Glutamatergic neuron (in vitro differentiated cells): Measurements from ENCODE around the gene CSGALNACT2. TPM values are rescaled to one million over a fixed set of nuclear protein-coding genes. Genes with fewer than 3 reads are reported as not detected.
A peak's percentile ranks its signal among the peaks of the same experiment; 100 is the strongest.

Experiments used
- DNase-seq: peaks from one replicate; pipeline ENCODE4 v3.0.0; 2022
- H3K27ac Mint-ChIP-seq: one replicate; pipeline ENCODE4 v1.8.0; 2020; ENCODE audit warnings: mild to moderate bottlenecking, mixed read lengths, inconsistent platforms; ENCODE audit not compliant: unreplicated experiment
- H3K27me3 Mint-ChIP-seq: one replicate; pipeline ENCODE4 v1.8.0; 2020; ENCODE audit warnings: mild to moderate bottlenecking, moderate library complexity, mixed read lengths, inconsistent platforms; ENCODE audit not compliant: unreplicated experiment
- H3K36me3 Mint-ChIP-seq: one replicate; pipeline ENCODE4 v1.8.0; 2020; ENCODE audit warnings: mild to moderate bottlenecking, mixed read lengths, inconsistent platforms; ENCODE audit not compliant: unreplicated experiment
- H3K4me1 Mint-ChIP-seq: one replicate; pipeline ENCODE4 v1.8.0; 2020; ENCODE audit warnings: mild to moderate bottlenecking, low read depth, mixed read lengths, inconsistent platforms; ENCODE audit not compliant: unreplicated experiment
- H3K4me3 Mint-ChIP-seq: one replicate; pipeline ENCODE4 v1.8.0; 2020; ENCODE audit warnings: mild to moderate bottlenecking, mixed read lengths, inconsistent platforms; ENCODE audit not compliant: unreplicated experiment
- H3K9me3 Mint-ChIP-seq: one replicate; pipeline ENCODE4 v1.8.0; 2020; ENCODE audit warnings: mild to moderate bottlenecking, moderate library complexity, mixed read lengths, inconsistent platforms; ENCODE audit not compliant: unreplicated experiment
- total RNA-seq: library from RNA; stranded (reverse); fragmentation: NEBNext Ultra II Directional; extraction: Animal tissue kit (Norgen Biotek cat#: 25700); gene quantifications from one replicate; pipeline ENCODE4 v1.2.1, GENCODE V29; 2021; ENCODE audit not compliant: unreplicated experiment
- TF ChIP-seq, protein P1 (sequence below): fragments of 200-600 bp; sonication (generic); IDR thresholded peaks from one replicate; pipeline ENCODE4 v1.5.0; 2021; ENCODE audit not compliant: partially characterized antibody, unreplicated experiment

Gene CSGALNACT2
- total RNA-seq, 1 donor from 2014 or later = 28.3 TPM

DNA sequence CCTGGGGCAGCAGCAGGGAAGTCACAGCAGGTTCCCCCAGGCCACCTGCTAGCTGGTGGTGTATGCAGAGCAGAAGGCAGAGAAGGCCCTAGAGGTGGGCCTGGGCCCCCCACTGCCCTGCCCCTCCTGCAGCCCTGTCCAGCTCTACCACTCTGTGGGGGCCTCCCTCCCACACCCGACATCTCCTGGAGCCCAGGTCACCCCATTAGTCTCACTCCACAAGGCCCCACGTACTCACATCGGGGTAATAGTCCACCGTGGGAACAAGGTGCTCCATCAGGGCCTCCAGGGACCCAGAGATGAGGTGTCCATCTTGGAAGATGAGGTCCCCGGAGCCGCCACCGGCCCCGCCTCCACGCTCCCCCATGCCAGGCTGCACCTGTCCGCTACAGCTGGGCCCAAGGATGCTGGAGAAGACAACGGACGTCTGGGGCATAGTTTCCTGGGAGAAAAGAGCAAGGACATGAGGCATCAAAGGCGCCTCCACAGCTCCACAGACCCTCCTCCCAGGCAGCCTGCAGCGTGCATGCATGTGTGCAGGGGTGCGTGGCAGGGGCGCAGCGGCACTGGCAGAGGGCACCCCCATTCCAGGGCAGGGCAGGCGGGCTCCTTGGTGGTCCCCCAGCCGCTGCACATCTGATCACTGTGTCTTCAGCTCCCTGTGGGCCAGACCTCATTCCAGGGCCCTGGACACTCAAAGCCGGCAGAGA is 67.6 kb downstream of the CSGALNACT2 start:
- H3K4me3 Mint-ChIP-seq = no peak overlapping the region
- H3K27ac Mint-ChIP-seq = no peak overlapping the region
- DNase-seq = peak; percentile 12
- TF ChIP-seq, protein P1, sequence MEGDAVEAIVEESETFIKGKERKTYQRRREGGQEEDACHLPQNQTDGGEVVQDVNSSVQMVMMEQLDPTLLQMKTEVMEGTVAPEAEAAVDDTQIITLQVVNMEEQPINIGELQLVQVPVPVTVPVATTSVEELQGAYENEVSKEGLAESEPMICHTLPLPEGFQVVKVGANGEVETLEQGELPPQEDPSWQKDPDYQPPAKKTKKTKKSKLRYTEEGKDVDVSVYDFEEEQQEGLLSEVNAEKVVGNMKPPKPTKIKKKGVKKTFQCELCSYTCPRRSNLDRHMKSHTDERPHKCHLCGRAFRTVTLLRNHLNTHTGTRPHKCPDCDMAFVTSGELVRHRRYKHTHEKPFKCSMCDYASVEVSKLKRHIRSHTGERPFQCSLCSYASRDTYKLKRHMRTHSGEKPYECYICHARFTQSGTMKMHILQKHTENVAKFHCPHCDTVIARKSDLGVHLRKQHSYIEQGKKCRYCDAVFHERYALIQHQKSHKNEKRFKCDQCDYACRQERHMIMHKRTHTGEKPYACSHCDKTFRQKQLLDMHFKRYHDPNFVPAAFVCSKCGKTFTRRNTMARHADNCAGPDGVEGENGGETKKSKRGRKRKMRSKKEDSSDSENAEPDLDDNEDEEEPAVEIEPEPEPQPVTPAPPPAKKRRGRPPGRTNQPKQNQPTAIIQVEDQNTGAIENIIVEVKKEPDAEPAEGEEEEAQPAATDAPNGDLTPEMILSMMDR = no peak
- peaks cover 6% of the 10 kb centered on the region for H3K9me3 Mint-ChIP-seq
- no peaks in the 10 kb centered on the region for H3K36me3 Mint-ChIP-seq
- no peaks in the 10 kb centered on the region for H3K27me3 Mint-ChIP-seq
- no peaks in the 10 kb centered on the region for H3K4me1 Mint-ChIP-seq

DNA sequence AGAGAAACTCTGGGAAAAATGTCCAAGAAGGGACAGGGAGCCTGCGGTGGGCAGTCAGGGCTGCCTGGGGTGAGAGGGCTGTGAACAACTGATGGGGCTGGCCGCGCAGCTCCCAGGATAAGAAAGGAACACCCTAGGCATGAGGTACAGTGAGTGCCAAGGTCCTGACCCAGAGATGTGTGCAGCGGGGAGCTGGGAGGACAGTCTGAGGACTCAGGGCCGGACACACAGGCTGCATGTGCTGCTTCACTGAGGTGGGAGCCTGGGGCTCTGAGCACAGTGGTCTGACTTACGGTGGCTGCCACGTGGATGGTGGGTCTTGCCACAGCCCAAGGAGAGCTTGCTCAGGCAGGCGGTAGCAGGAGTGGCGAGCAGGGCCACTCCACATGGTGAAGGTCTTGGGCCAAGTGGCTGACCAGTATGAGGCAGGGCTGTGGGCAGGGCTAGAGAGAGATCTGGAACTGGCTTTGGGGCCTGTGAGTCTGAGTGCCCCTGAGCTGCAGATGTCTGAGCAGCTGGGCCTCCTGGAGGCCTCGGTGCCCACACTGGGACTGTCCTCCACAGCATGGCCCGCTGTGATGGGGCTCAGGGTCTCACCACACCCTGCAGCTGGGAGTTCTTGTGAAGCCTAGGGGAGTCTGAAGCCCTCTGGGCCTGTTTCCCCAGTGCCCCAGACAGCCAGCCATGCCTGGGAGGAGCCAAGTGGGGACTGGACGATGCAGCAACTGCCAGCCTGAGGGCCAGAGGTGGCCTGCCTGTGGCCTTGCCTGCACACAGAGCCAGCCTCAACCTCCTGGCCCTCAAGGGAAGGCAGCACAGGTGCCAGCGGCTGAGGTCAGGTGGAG is 68.4 kb downstream of the CSGALNACT2 start:
- TF ChIP-seq, protein P1 = no peak
- no peak overlapping the region for H3K4me3 Mint-ChIP-seq
- H3K27ac Mint-ChIP-seq = no peak overlapping the region
- H3K4me1 Mint-ChIP-seq = no peaks in the 10 kb centered on the region
- DNase-seq = peak; percentile 15
- H3K27me3 Mint-ChIP-seq = no peaks in the 10 kb centered on the region
- no peaks in the 10 kb centered on the region for H3K36me3 Mint-ChIP-seq
- peaks cover 6% of the 10 kb centered on the region for H3K9me3 Mint-ChIP-seq

DNA sequence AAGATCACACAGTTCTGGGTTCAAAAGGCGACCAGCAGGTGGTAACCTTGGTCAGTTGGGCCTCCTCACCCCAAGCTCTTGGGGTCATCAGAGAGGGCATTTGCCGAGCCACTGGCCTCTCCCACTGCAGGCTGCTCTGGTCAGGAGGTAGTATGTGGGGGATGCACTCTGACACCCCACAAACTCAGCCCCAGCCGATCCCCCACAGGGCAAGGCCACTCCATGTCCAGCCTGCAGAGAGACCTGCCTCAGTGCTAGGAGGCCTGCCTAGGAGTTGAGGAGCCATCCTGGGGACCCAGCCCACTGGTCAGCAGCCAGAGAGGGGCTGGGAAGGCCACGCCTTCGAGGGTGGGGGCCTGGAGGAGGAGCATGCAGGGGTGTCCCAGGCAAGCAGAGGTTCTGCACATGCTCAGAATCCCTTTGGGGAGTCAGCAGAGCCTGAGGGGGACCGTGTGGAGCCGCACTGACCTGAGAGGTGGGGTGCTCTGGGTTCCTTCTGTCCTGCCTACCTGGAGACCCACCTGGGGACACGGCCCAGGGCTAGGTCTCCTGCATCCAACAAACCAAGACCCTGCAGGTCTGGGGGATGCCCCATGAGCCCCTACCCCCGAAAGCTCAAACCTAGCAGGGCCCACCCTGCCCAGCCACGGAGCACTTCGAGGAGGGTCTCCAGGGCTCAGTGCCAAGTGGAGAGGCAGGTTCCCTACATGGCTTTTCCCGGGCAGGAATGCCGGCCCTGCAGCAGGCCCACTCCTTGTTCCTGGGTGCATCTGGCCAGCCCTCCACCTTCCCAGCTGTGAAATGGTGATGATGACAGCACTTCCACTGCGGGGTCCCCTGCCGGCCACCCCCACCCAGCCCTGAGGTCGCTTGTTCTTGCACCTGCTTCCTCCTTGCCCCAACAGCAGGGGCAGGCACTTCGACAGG is 70.2 kb downstream of the CSGALNACT2 start:
- peak; percentile 16 for DNase-seq
- Mint-ChIP-seq H3K9me3 (peaks cover 9% of the 10 kb centered on the region), H3K36me3 (no peaks in the 10 kb centered on the region), H3K27ac (no peak overlapping the region), H3K4me1 (no peaks in the 10 kb centered on the region), H3K27me3 (peaks cover 4% of the 10 kb centered on the region), H3K4me3 (no peak overlapping the region)
- TF ChIP-seq, protein P1 = no peak

DNA sequence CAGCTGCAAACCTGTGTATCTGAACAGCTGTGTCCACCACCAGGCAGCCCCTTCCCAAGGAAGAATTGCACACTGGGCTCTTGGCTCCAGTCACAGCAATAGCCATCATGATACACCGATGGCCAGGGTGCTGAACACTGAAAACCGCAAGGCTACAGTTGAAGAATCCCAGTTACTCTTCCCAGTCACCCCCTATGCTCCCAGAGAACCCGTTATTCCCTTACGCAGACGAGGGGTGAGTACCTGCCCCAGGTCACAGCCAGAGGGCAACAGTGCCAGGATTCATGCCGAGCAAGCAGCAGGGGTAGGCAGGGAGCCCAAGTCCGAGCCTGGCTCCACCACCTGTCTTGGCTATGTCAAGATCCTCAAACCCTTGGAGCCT is 70.8 kb downstream of the CSGALNACT2 start:
- Mint-ChIP-seq H3K4me1 (no peaks in the 10 kb centered on the region), H3K27ac (no peak overlapping the region), H3K27me3 (peaks cover 5% of the 10 kb centered on the region), H3K36me3 (no peaks in the 10 kb centered on the region), H3K4me3 (no peak overlapping the region), H3K9me3 (peaks cover 9% of the 10 kb centered on the region)
- TF ChIP-seq, protein P1 = no peak
- peak; percentile 8 for DNase-seq
